ENCODE data around the gene IDH2.

DNA sequence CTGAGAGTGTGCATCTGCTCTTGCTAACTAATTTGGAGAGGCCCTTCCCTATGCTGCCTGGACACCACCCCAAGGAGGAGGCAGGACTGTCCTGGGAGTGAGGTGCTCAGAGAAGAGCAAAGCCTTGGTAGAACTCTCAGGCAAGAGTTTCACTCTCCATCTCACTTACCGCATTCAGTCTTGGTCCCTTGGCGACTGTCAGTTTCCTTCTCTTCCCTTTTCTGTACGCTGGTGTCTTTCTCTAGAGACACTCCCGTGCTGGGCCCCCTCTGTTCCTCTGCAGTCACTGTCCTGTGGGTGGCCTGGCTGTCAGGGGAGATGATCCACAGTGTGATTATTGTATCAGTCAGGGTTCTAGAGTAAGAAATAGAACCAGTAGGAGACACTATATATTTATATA lies 44.0 kb downstream of the IDH2 start:
- TF ChIP-seq CTCF (IDR thresholded peaks at IDR 0.05) (no peak), MYBL2 (CRISPR knock-in tag; IDR thresholded peaks at IDR 0.05) (no peak), STAT6 (CRISPR knock-in tag; conservative IDR thresholded peaks at IDR 0.05; ENCODE audit: low read depth) (no peak), PREB (CRISPR knock-in tag; IDR thresholded peaks at IDR 0.05; ENCODE audit: borderline replicate concordance) (no peak), JAZF1 (CRISPR knock-in tag; IDR thresholded peaks at IDR 0.05) (no peak), GABPB1 (CRISPR knock-in tag; IDR thresholded peaks at IDR 0.05) (no peak), JUN (CRISPR knock-in tag; IDR thresholded peaks at IDR 0.05) (no peak), KAT7 (CRISPR knock-in tag; IDR thresholded peaks at IDR 0.05; ENCODE audit: borderline replicate concordance) (no peak)
